HG03439 (cell line): Measurements from ENCODE around the gene SPEG.
"Not testable (repeated sequence)": the region's sequence is repeated elsewhere in the genome, so short reads cannot be mapped to it uniquely, and the experiment has no call there.

Experiments used
- ATAC-seq: cut with Tn5 transposase; IDR thresholded peaks from one replicate; pipeline ENCODE4 v1.9.1; 2021; ENCODE audit warnings: mild to moderate bottlenecking, moderate library complexity; ENCODE audit not compliant: unreplicated experiment

Gene SPEG

GRCh38 chr2:219404291-219404910 is 30.2 kb upstream of the SPEG start:
- no peak for ATAC-seq

GRCh38 chr2:219404954-219405353 is 29.7 kb upstream of the SPEG start:
- no peak for ATAC-seq

- no peak for ATAC-seq
Observed at GRCh38 chr2:219405451-219405850, 29.2 kb upstream of the SPEG start.

- no peak for ATAC-seq
Observed at GRCh38 chr2:219405958-219406860, 28.4 kb upstream of the SPEG start.

- ATAC-seq = no peak
Observed at GRCh38 chr2:219406861-219407230, 27.8 kb upstream of the SPEG start.

GRCh38 chr2:219407343-219407742 is 27.3 kb upstream of the SPEG start:
- ATAC-seq = not testable (repeated sequence)

GRCh38 chr2:219408204-219408603 is 26.4 kb upstream of the SPEG start:
- ATAC-seq = no peak

GRCh38 chr2:219408631-219409030 is 26.0 kb upstream of the SPEG start:
- no peak for ATAC-seq

- no peak for ATAC-seq
Observed at GRCh38 chr2:219409619-219410018, 25.0 kb upstream of the SPEG start.

- ATAC-seq = no peak
Observed at GRCh38 chr2:219410390-219410789, 24.3 kb upstream of the SPEG start.

GRCh38 chr2:219414857-219415256 is 19.8 kb upstream of the SPEG start:
- ATAC-seq = no peak

- ATAC-seq = no peak
Observed at GRCh38 chr2:219415580-219416234, 18.9 kb upstream of the SPEG start.

- ATAC-seq = no peak
Observed at GRCh38 chr2:219416235-219416602, 18.4 kb upstream of the SPEG start.

- no peak for ATAC-seq
Observed at GRCh38 chr2:219416938-219417337, 17.7 kb upstream of the SPEG start.

GRCh38 chr2:219417374-219417773 is 17.3 kb upstream of the SPEG start:
- no peak for ATAC-seq

- ATAC-seq = no peak
Observed at GRCh38 chr2:219418155-219419011, 16.3 kb upstream of the SPEG start, which contains the start of gene DES. TSS of gene DES (plus strand) at chr2:219418377. CDS start at chr2:219418463, 86 bp downstream.

- no peak for ATAC-seq
Observed at GRCh38 chr2:219419012-219419324, 15.7 kb upstream of the SPEG start.

GRCh38 chr2:219419331-219420197 is 15.1 kb upstream of the SPEG start:
- no peak for ATAC-seq

- no peak for ATAC-seq
Observed at GRCh38 chr2:219420687-219421086, 14.0 kb upstream of the SPEG start.

GRCh38 chr2:219421323-219421722 is 13.3 kb upstream of the SPEG start:
- ATAC-seq = no peak
